Aorta (tissue), 5 donors: ENCODE results near the gene ZC3H7A. TPM values are rescaled to one million over a fixed set of nuclear protein-coding genes. Genes with fewer than 3 reads are reported as not detected.

ENCODE experiments used
- ATAC-seq: fragments of 200-7000 bp; cut with Tn5 transposase; one replicate; pipeline ENCODE4 v1.9.1; 2022; ENCODE audit warnings: moderate library complexity; ENCODE audit not compliant: low FRiP score
- DNase-seq, 2 donors: peaks; one replicate each; pipeline ENCODE4 v3.0.0-alpha.2; 2020
- H3K27ac ChIP-seq, 2 donors: one replicate each; pipeline ENCODE4 v1.5.1; 2013; ENCODE audit warnings: low read length in 2 of 2, mild to moderate bottlenecking in 2 of 2, moderate library complexity in 2 of 2, control low read depth in 1 of 2, inconsistent platforms in 1 of 2, low read depth in 1 of 2
- H3K27me3 ChIP-seq, 2 donors: one replicate each; pipeline ENCODE4 v1.6.1; 2013; ENCODE audit warnings: control low read depth in 1 of 2, low read length in 1 of 2, mild to moderate bottlenecking in 1 of 2, moderate library complexity in 1 of 2; ENCODE audit not compliant: insufficient read depth in 2 of 2, control insufficient read depth in 1 of 2
- H3K36me3 ChIP-seq, 2 donors: one replicate each; pipeline ENCODE4 v1.6.1; 2013; ENCODE audit warnings: control low read depth in 1 of 2, low read length in 1 of 2, mild to moderate bottlenecking in 1 of 2; ENCODE audit not compliant: insufficient read depth in 2 of 2, control insufficient read depth in 1 of 2
- H3K4me1 ChIP-seq, 2 donors: one replicate each; pipeline ENCODE4 v1.6.1; 2013; ENCODE audit warnings: low read length in 2 of 2, control low read depth in 1 of 2, mild to moderate bottlenecking in 1 of 2, moderate library complexity in 1 of 2; ENCODE audit not compliant: insufficient read depth in 2 of 2, control insufficient read depth in 1 of 2
- H3K4me3 ChIP-seq, 2 donors: one replicate each; pipeline ENCODE4 v1.5.1; 2013; ENCODE audit warnings: low read length in 2 of 2, control low read depth in 1 of 2, mild to moderate bottlenecking in 1 of 2
- H3K9me3 ChIP-seq: one replicate; pipeline ENCODE4 v1.6.1; 2013; ENCODE audit warnings: mild to moderate bottlenecking, low read length; ENCODE audit not compliant: control insufficient read depth
- WGBS, 2 donors: extraction: QIAGEN DNeasy Blood & Tissue Kit; methylation state at CpG; one replicate each; pipeline ENCODE4 v1.1.7; 2013; 5-methylcytosine and 5-hydroxymethylcytosine counted together
- intact Hi-C, 2 donors: fragments of 100-400 bp; cut with DNase I; formaldehyde crosslinking; loops; one replicate each; pipeline versions ENCODE4 v1.14.2 to v1.15.0; 2022
- polyA plus RNA-seq, 2 donors: library from polyadenylated mRNA; stranded (reverse); fragments of 200-250 nt; gene quantifications; one replicate each; pipeline ENCODE4 v1.2.3, GENCODE V29; 2013
- total RNA-seq, 2 donors: library from RNA; stranded (reverse); fragmentation: NEBNext Ultra II Directional; extraction: Animal tissue kit (Norgen Biotek cat#: 25700); gene quantifications; one replicate each; pipeline ENCODE4 v1.2.1, GENCODE V29; 2021
- donor health status: healthy with polysubstance abuse.
- donor health status: Bipolar disorder and iron deficiency.
- donor health status: DM: no; HTN: no; CAD: no.
- donor health status: DM: no; HTN: no; CAD: no.
- donor health status: DM: yes; HTN: yes; CAD: no.

The ZC3H7A gene
- total and polyA plus RNA-seq, 4 donors, result 45.4 to 86.2 (median 58.2) TPM

DNA sequence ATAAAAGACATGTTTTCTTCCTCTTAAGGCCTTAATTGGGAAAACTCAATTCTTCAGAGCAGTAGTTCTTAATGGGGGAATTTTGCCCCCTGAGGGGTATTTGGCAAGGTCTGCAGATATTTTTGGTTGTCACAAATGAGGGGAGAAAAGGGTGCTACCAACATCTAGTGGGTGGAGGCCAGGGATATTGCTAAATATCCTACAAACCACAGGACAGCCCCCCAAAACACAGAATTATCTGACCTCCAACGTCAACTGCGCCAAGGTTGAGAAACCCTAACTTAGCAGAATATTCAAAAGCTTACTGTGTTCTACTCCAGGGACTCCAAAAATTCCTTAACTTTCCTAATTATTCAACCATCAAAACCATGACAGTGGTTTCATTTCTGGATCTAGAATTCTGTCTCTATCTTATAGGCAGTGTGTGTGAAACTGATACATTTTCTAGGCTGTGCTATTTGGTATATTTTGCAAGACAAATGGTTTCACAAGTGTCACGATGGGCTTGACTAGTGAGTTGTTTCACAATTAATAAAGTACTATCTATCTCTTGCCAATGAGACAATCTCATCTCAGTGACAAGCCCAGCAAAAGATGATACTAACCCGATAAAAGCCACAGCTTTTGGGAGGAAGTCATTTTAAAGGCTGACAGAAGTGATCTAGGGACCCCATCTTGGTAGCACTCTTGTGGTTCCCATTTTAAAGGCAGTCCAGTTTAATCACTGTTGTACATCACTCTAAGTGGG is 69.1 kb downstream of the ZC3H7A start:
- ATAC-seq, result no peak
- peaks cover 2 to 6% of the 10 kb centered on the region in 2 donors for H3K36me3 ChIP-seq

DNA sequence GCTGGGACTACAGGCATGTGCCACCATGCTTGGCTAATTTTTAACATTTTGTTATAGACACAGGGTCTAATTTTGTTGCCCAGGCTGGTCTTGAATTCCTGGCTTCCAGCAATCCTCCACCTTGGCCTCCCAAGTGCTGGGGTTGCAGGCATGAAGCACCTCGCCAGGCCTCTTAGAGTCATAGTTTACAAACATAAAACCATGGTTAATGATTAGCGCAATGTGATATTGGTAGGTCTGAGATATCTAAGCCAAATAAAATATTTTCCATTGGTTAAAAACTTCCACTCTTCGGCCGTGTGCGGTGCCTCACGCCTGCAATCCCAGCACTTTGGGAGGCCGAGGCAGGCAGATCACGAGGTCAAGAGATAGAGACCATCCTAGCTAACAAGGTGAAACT is 71.0 kb downstream of the ZC3H7A start:
- Histone ChIP-seq H3K9me3 (no peaks in the 10 kb centered on the region), H3K36me3 (peaks cover 0 to 3% of the 10 kb centered on the region in 2 donors), H3K4me1 (no peaks in the 10 kb centered on the region), H3K27ac (no peak overlapping the region), H3K27me3 (no peaks in the 10 kb centered on the region), H3K4me3 (no peak overlapping the region)
- 78 to 93% methylated on average over 8 of the region's 8 CpGs for WGBS, 2 donors
- no peak for ATAC-seq
- DNase-seq, result no peak
- intact Hi-C loops, result no loop called here

More for the DNA sequence above, 69.1 kb downstream of the ZC3H7A start:
- DNase-seq, result no peak
- intact Hi-C loops, result no loop called here
- Histone ChIP-seq H3K9me3 (no peaks in the 10 kb centered on the region), H3K27ac (no peak overlapping the region), H3K4me1 (no peaks in the 10 kb centered on the region), H3K4me3 (no peak overlapping the region), H3K27me3 (no peaks in the 10 kb centered on the region)
- 89 to 93% methylated on average over 4 of the region's 4 CpGs for WGBS, 2 donors

DNA sequence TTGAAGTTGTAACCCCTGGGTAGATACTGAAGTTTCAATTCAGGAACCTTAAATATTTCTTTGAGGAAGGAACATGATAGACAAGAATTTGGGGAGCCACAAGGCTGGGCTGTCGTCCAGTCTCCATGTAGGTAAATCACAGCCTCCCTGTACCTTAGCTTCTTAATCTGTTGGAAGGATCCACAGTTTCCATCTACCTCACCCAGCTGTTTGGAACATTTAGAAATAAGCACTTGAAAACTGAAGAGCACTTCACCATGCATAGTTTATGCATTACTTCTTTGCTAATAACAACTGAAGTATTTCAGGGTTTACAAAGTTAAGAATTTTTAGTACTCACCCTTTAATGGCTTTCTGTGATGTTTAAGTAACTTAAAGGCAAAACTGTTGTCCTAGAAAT is 71.6 kb downstream of the ZC3H7A start:
- H3K9me3 ChIP-seq, result no peaks in the 10 kb centered on the region
- WGBS, 2 donors, result 83 to 95% methylated on average over 1 of the region's 1 CpG
- H3K4me1 ChIP-seq, result no peaks in the 10 kb centered on the region
- H3K36me3 ChIP-seq, result peaks cover 0 to 4% of the 10 kb centered on the region in 2 donors
- intact Hi-C loops, result no loop called here
- H3K27me3 ChIP-seq, result no peaks in the 10 kb centered on the region
- H3K27ac ChIP-seq, result no peak overlapping the region
- DNase-seq (no peak), ATAC-seq (no peak)
- no peak overlapping the region for H3K4me3 ChIP-seq

GRCh38 chr16:11722468-11722808 is 74.6 kb downstream of the ZC3H7A start:
- H3K36me3 ChIP-seq, result peaks cover 0 to 2% of the 10 kb centered on the region in 2 donors

GRCh38 chr16:11721781-11722467 is 75.1 kb downstream of the ZC3H7A start:
- DNase-seq (no peak), ATAC-seq (no peak)
- Histone ChIP-seq H3K4me3 (no peak overlapping the region), H3K9me3 (no peaks in the 10 kb centered on the region), H3K27ac (no peak overlapping the region), H3K27me3 (no peaks in the 10 kb centered on the region), H3K36me3 (peaks cover 0 to 2% of the 10 kb centered on the region in 2 donors), H3K4me1 (no peaks in the 10 kb centered on the region)
- 74 to 81% methylated on average over 4 of the region's 4 CpGs for WGBS, 2 donors
- intact Hi-C loops, result no loop called here

More at GRCh38 chr16:11722468-11722808, 74.6 kb downstream of the ZC3H7A start:
- ATAC-seq (no peak), DNase-seq (no peak)
- Histone ChIP-seq H3K27me3 (no peaks in the 10 kb centered on the region), H3K4me3 (no peak overlapping the region), H3K4me1 (no peaks in the 10 kb centered on the region), H3K9me3 (no peaks in the 10 kb centered on the region), H3K27ac (no peak overlapping the region)
- WGBS, 2 donors, result 81 to 83% methylated on average over 3 of the region's 3 CpGs
- intact Hi-C loops, result no loop called here

- H3K9me3 ChIP-seq, result no peaks in the 10 kb centered on the region
- intact Hi-C loops, result no loop called here
- 98 to 99% methylated on average over 4 of the region's 4 CpGs for WGBS, 2 donors
- no peak for ATAC-seq
- no peak for DNase-seq
- H3K36me3 ChIP-seq, result peaks cover 0 to 2% of the 10 kb centered on the region in 2 donors
- H3K27me3 ChIP-seq, result no peaks in the 10 kb centered on the region
- H3K4me1 ChIP-seq, result no peaks in the 10 kb centered on the region
- no peak overlapping the region for H3K4me3 ChIP-seq
- no peak overlapping the region for H3K27ac ChIP-seq
These were observed 77.3 kb downstream of the ZC3H7A start for GRCh38 chr16:11719762-11720161.

DNA sequence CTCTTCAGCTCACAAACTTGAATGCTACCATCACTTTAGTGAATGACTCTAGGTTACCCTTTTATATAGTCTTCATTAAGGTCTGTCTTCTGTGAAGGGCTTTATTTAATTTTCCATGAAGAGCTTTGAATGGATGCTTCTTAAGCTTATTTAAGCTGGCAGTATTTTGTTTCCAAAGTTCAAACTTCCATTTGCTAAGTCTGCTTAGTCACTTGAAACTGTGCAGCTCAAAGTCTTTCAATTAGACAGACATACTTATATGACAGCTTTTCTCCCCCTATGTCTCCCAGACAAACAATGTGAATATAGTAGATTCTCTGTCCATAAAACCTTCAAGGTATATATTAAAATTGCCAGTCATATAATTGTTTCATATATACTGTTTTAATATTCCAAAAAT is 77.9 kb downstream of the ZC3H7A start:
- intact Hi-C loops, result no loop called here

DNA sequence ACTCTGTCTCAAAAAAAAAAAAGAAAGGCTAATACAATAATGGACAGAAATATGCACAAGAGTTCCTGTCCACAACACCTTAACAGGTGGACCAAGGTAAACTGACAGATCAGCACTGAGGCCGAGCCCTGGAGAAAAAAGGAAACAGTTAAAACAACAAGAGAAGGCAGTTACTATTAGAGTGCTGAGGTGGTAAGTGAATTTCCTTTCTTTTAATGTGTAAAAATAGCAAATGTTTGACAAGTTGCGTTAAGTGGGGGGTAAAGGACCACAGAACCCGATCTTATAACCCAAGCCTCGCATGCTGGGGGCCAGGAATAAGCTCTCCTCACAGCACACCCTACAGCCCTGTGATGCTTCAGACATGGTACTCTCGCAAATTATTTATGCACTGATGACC is 79.2 kb downstream of the ZC3H7A start:
- intact Hi-C loops, result no loop called here
- no peaks in the 10 kb centered on the region for H3K27me3 ChIP-seq

More for the DNA sequence above, 77.9 kb downstream of the ZC3H7A start:
- no peaks in the 10 kb centered on the region for H3K9me3 ChIP-seq
- H3K4me3 ChIP-seq, result no peak overlapping the region
- DNase-seq (no peak), ATAC-seq (no peak)
- H3K27ac ChIP-seq, result no peak overlapping the region
- H3K27me3 ChIP-seq, result no peaks in the 10 kb centered on the region
- peaks cover 0 to 2% of the 10 kb centered on the region in 2 donors for H3K36me3 ChIP-seq
- no peaks in the 10 kb centered on the region for H3K4me1 ChIP-seq

GRCh38 chr16:11716336-11716735 is 80.7 kb downstream of the ZC3H7A start:
- Histone ChIP-seq H3K9me3 (no peaks in the 10 kb centered on the region), H3K36me3 (peaks cover 0 to 2% of the 10 kb centered on the region in 2 donors), H3K27ac (no peak overlapping the region), H3K4me3 (no peak overlapping the region), H3K27me3 (no peaks in the 10 kb centered on the region), H3K4me1 (no peaks in the 10 kb centered on the region)
- intact Hi-C loops, result no loop called here
- DNase-seq (no peak), ATAC-seq (no peak)

More for the DNA sequence above, 79.2 kb downstream of the ZC3H7A start:
- DNase-seq, result no peak
- no peak for ATAC-seq
- Histone ChIP-seq H3K4me1 (no peaks in the 10 kb centered on the region), H3K4me3 (no peak overlapping the region), H3K27ac (no peak overlapping the region), H3K9me3 (no peaks in the 10 kb centered on the region), H3K36me3 (peaks cover 0 to 2% of the 10 kb centered on the region in 2 donors)
- WGBS, 2 donors, result 57 to 75% methylated on average over 5 of the region's 5 CpGs
